ENCODE data around the gene FADS2.

GRCh38 chr11:61914471-61915171, 86.5 kb downstream of the FADS2 start:
- TF ChIP-seq CTCF (IDR thresholded peaks at IDR 0.05): no peak
- no peak for TF ChIP-seq POLR2A (IDR thresholded peaks at IDR 0.05)
